ENCODE results near the gene ANGEL2. TPM values are rescaled to one million over a fixed set of nuclear protein-coding genes. Genes with fewer than 3 reads are reported as not detected.

The ANGEL2 gene
- total RNA-seq, 1 donor from 2014 or later = 17.1 TPM

DNA sequence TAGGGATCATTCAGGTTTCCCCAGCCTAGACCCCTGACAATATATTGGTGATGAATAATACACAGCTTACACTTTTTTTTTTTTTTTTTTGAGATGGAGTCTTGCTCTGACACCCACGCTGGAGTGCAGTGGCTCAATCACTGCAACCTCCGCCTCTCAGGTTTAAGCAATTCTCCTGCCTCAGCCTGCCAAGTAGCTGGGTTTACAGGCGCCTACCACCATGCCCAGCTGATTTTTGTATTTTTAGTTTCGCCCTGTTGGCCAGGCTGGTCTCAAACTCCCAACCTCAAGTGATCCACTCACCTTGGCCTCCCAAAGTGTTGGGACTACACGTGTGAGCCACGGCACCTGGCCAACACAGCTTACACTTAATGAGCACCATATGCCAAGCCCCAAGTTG, 58.1 kb downstream of the ANGEL2 start:
- intact Hi-C loops (cut with DNase I) = no loop called here
- ATAC-seq (ENCODE audit: poor library complexity) (no peak), DNase-seq (no peak)

DNA sequence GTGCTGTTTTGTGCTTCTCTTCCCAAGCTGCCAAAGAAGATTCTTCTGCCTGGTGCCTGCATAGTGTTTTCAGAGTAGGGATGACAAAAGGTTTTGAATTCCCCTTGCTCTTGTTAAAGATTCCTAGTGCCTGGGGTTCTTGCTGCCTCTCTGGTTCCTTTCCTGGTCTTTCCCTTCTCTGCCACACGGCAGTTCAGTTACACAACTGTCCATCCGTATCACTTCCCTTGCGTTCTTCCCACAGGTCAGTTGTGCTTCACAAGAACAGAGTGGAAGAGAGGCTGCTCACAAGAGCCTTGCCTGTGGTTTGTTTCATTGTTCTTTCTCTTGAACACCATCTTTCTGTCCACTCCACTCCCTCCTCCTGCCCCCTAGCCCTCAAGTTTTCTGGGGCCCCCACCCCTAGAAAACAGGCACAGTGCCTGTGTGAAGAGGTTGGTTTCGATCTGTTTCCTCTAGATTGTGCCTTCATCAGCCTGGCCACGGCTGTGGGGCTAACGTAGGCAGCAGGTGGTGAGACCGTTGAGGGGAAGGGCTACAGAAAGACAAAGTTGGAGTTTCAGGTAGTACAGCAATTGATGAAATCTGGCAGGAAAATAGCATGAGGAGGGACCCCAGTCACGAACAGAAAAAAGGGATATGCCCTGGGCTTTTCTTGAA, 59.6 kb downstream of the ANGEL2 start:
- no peak for DNase-seq
- no peak for ATAC-seq (ENCODE audit: poor library complexity)
- intact Hi-C loops (cut with DNase I) = no loop called here

DNA sequence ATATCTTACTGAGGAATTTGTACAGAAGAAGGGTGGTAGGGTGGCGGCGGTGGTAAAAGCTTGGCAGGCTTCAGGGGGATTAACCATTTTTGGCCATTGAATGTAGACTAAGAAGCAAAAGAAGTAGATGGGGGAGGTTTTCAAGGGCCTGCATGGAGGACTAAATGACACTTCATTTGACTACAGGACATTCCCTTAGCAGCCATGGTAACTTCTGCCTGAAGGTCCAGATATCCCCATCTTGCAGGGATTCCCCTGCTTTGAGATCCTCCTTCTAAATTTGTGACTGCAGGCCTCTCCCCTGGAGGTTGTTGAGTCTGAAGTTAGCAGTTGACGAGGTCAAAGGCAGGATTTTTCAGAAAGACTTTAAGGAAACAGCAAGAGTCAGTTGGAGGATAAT, 60.6 kb downstream of the ANGEL2 start:
- intact Hi-C loops (cut with DNase I) = no loop called here
- no peak for DNase-seq
- ATAC-seq (ENCODE audit: poor library complexity) = no peak

DNA sequence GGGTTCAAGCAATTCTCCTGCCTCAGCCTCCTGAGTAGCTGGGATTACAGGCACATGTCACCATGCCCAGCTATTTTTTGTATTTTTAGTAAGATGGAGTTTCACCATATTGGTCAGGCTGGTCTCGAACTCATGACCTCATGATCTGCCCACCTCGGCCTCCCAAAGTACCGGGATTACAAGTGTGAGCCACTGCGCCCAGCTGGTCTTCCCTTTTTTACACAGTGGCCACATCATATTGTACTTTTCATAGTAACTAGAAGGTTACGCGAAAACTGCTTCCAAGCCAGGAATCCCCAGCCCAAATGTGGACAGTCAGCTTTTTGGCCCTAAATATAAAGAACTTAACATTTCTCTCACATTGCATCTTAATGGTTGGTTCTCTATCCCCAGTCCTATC, 61.2 kb downstream of the ANGEL2 start:
- no peak for DNase-seq
- ATAC-seq (ENCODE audit: poor library complexity) = no peak
- intact Hi-C loops (cut with DNase I) = no loop called here

DNA sequence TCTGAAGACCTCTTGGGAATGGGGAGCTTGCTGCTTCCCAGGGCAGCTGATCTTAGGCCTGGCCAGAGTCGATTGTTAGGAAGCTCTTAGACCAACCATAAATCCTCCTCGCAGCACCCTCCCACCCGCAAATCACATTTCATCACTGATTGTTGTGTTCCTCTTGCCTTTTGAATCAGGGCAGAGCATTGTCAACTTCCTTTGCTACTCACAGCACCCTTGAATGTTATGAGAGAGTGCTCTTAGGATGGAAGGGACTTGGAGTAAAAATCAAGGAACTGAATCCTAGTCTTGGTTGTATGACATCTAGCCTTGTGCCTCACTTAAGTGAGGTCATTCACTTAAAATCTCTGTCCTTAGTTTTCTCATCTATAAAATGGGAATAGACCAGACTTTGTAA, 62.3 kb downstream of the ANGEL2 start:
- DNase-seq = no peak
- intact Hi-C loops (cut with DNase I) = no loop called here
- ATAC-seq (ENCODE audit: poor library complexity) = no peak

DNA sequence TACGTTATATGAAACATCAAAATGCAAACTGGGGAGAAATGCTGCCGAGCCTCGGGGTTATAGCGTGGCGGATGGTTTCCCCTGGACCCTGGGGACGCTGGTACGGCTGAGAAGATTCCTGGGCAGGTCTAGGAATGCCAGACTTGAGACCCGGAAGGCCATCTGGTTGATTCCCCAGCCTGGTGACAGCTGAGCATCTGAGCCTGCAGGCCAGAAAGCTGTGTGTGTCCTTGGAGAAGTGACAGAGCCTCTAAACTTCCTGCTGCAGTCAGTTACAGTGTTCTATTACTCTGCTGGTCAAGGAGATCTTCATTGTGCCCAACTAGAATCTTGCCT, 63.1 kb downstream of the ANGEL2 start:
- no peak for DNase-seq
- ATAC-seq (ENCODE audit: poor library complexity) = no peak
- intact Hi-C loops (cut with DNase I) = no loop called here

DNA sequence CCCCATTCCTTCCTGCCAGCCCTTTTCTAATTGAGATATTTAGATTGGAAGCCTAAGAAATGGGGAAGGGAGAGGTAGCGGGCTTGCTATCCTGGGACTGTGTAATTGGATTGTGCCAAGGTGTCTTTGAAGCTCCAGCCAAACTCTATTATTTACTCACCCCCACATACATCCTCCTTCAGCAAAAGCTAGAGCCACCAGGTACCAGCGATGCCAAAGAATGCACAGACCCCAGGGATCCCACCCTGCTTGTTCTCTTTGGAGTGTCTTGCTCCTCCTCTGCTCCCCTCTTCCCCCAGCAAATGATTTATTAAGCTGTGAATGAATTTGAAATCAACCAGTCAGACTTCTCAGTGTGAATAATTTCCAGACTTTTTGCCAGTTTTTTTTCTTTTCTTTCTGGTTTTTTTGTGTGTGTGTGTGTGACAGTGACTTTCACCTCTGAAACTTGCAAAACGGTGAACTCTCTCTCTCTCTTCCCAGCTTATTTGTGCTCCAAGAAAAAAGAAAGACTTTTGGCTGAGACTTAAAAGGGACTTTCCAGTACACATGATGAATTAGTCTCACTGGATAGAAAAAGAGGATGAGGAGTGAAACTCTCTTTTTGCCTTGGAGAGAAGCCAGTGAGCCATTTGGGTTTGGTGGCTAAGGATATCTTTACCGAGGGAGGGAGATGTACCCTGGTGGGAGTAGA, 63.6 kb downstream of the ANGEL2 start:
- intact Hi-C loops (cut with DNase I) = no loop called here
- no peak for DNase-seq

DNA sequence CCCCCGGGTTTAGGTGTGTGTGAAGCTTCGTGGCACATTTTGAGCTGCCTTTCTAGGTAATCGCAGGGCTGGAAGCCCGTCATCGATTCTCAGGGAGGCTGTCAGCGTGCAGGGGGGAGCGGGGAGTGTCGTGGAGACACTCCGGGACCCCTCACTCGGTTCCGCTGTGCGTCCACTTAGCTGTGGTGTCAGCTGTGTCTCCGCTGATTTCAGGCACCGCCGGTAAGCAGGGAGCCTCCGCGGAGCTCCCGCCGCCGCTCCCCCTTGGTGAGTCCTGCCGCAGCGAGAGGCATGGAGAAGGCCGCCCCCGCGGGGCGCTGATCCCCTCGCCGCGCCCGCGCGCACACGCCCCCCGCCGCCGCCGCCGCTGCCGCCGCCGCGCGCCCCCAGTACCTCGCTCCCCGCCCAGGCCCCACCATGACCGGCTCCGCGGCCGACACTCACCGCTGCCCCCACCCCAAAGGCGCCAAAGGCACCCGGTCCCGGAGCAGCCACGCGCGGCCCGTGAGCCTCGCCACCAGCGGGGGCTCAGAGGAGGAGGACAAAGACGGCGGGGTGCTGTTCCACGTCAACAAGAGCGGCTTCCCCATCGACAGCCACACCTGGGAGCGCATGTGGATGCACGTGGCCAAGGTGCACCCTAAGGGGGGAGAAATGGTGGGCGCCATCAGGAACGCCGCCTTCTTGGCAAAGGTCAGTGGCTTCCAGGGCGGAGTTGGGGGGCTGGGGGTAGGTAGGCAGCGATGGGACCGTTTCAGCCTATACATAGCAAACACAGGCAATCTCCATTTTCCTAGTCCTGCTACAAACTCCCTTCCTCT, 64.3 kb downstream of the ANGEL2 start:
- DNase-seq = no peak

More for the DNA sequence above, 63.6 kb downstream of the ANGEL2 start:
- ATAC-seq (ENCODE audit: poor library complexity) = no peak

DNA sequence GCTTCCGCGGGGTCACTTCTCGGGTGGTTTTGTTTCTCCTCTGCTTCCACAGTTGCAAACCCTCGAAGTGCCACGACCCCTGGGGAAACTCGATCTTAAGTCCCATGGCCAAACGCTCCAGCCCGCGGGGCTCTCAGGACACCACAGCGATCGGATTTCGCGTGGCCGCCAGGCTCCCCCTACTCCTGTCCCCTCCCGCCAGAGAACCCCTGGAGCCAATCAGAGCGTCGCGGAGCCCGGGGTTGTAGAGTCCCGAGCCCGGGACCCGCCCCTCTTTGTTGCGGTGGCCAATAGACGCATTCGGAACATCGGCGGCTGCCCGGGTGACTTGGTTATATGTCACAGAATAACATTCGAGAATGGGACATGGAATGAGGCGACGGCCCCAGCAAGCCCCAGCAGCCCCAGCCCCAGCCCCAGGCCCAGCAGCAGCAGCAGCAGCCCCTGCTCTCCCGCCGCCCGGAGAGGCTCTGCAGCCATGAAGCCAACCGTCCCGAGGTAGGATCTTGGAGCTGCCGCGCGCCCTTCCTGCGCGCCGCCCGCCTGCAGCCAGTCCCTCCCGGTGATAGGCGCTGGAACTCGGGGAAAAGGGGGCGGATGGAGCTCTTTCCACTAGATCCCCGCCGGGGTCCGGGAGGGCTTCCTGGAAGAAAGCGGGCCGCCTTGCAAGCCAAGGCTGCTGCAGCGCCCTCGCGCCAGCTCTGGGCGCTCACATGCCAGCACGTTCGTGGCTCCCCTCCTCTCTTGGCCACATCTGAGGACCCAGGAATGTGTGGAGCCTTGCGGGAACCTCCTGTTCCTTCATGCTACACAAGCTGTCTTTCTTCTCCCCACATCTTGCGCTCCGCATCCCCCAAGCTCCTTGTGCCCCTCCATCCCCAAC, 65.2 kb downstream of the ANGEL2 start, which contains the start of gene VASH2:
TSS of gene VASH2 (plus strand) at position 299 of the 883 bp plus-strand sequence. CDS start 1,002 bp downstream, outside the sequence.
- peak; percentile 99 for ATAC-seq (ENCODE audit: poor library complexity)
- DNase-seq = peak; percentile 94
- intact Hi-C loops (cut with DNase I) = no loop called here

More for the DNA sequence above, 64.3 kb downstream of the ANGEL2 start:
- intact Hi-C loops (cut with DNase I) = no loop called here
- ATAC-seq (ENCODE audit: poor library complexity) = no peak

DNA sequence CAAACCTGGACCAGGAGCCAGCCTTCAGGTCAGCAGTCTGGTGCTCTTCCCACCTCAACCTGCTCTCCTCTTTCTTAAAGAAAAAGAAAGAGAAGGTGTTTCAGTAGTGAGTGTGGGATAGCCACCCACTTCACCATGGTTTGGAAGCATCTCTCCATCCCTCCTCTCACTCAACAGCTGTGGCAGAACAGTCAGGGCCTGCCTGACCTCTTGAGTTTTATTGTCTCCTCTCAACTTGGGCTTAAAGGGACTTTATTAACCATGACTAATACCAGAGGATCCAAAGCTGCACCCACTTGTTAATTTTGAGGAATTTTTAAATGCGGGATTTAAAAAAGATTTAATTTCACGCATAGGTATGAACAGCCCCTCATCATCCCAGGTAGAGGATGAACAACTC, 65.9 kb downstream of the ANGEL2 start:
- ATAC-seq (ENCODE audit: poor library complexity) (no peak), DNase-seq (no peak)
- intact Hi-C loops (cut with DNase I) = no loop called here

DNA sequence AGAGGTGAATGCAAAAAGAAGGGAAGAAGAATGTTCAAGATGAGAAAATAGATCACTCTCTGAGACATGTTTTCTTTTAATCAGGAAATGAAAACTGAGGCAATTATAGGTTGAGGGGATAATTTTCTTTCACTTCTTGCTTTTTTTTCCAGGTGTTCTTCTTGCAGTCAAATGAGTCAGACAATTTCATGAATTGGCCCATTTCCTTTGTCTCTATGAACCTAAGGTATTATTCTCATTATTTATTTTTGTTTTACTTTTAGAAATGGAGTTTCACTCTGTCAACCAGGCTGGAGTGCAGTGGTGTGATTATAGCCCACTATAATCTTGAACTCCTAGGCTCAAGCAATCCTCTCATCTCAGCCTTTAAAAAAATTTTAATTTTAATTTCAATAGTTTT, 68.8 kb downstream of the ANGEL2 start:
- intact Hi-C loops (cut with DNase I) = no loop called here
- no peak for DNase-seq
- ATAC-seq (ENCODE audit: poor library complexity) = no peak

DNA sequence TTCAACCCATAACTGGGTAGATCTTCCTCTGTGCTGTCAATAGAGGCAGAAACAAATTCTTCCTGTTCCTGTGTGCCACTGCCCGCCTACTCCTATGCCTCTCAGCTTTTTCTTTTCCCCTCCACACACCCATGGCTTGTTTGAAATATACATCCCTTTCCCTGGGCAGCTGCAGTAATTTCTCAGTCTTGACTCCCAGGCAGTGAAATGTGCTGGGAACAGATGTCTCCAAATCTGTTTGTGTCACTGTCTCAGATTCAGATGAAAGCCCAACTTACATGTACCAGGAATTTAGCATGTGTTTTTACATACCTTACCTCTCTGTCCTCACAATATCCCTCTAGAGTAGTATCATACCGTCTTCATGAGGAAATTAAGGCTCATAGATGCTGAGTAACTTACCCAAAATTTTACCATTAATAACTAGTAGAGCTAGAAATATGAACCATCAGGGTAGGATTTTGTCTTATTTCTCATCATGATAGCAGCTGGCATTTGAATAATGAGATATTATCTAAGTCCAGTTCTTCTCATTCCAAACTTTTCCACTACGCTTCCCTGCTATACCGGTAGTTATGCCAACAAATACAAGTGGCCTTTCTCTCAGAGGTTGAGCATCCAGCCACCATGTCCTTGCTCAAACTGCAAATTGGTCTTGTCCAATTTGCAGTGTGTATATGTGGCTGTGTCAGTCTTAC, 70.1 kb downstream of the ANGEL2 start:
- DNase-seq (no peak), ATAC-seq (ENCODE audit: poor library complexity) (no peak)
- intact Hi-C loops (cut with DNase I) = no loop called here

DNA sequence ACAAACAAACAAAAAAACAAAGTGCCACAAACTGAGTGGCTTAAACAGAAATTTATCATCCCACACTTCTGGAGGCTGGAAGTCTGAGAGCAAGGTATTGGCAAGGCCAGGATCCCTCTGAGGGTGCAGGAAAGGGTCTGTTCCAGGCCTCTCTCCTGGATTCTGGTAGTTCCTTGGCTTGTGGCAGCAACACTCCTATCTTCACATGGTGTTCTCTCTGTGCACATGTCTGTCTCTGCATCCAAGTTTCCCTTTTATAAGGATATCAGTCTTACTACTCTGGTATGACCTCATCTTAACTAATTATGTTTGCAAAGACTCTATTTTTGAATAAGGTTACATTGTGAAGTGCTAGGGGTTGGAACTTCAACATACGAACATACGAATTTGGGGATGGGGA, 70.6 kb downstream of the ANGEL2 start:
- intact Hi-C loops (cut with DNase I) = no loop called here
- DNase-seq = no peak
- no peak for ATAC-seq (ENCODE audit: poor library complexity)

DNA sequence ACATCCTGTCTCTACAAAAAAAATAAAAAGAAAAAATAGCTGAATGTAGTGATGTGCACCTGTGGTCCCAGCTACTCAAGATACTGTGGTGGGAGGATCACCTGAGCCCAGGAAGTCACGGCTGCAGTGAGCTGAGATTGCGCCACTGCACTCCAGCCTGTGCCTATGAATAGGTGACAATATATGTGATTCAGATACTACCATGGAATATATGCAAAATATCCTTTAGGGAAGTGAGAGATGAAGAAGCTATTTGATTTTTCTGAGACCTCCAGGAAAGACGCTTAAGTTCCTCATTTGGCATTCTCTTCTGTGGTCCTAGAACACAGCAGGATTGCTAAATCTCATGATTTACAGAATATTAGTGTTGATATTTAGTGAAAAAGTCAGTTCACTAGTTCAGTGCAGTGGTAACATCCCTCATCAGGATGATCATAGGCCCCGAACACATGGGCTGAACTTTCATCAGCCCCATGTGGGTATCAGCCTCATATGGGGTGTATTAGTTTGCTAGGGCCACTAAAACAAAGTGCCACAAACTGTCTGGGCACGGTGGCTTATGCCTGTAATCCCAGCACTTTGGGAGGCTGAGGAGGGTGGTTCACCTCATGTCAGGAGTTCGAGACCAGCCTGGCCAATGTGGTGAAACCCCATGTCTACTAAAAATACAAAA, 71.3 kb downstream of the ANGEL2 start:
- DNase-seq = no peak
- intact Hi-C loops (cut with DNase I) = no loop called here
- no peak for ATAC-seq (ENCODE audit: poor library complexity)

DNA sequence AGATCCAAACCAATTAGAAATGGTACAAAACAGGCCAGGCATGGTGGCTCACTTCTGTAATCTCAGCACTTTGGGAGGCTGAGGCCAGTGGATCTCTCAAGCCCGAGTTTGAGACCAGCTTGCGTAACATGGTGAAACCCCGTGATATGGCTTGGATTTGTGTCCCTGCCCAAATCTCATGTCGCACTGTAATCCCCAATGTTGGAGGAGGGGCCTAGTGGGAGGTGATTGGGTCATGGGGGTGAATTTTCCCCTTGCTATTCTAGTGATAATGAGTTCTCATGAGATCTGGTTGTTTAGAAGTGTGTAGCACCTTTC, 72.3 kb downstream of the ANGEL2 start:
- ATAC-seq (ENCODE audit: poor library complexity) = no peak
- intact Hi-C loops (cut with DNase I) = no loop called here
- no peak for DNase-seq

DNA sequence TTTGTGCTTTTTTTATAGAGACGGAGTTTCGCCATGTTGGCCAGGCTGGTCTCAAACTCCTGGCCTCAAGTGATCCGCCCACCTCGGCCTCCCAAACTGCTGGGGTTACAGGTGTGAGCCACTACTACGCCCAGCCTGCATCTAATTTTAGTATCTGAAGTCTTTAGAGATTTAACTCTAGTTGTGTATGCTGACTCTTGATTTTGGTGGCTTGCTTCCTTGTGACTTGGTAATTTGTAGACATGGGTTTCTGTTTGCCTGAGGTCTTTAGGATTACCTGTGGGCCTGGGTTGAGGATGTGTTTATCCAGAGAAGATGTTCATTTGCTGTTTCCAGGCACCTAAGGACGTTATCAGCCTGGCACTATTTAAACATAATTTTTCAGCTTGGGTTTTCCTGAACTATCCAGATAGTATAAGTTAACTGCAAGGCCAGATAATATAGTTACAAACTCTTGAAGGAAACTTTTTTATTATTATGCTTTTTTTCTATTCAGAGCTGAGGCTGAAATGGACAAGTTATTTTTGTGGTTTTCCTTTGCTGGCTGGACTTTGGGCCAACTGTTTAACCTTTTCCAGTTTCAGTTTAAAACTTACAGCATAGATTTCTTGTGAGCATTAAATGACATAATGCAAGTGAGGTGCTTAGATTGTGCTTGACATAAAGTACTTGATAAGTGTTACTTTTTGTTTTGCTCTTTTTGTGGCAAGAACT, 72.8 kb downstream of the ANGEL2 start:
- no peak for DNase-seq
- intact Hi-C loops (cut with DNase I) = no loop called here
- ATAC-seq (ENCODE audit: poor library complexity) = no peak

All from Right ventricle myocardium superior (tissue), 1 donor.